HG03442 (cell line): ENCODE measurements around the gene AHDC1.
"Not testable (repeated sequence)": the region's sequence is repeated elsewhere in the genome, so short reads cannot be mapped to it uniquely, and the experiment has no call there.

Source experiments
- ATAC-seq: cut with Tn5 transposase; IDR thresholded peaks from one replicate; pipeline ENCODE4 v1.9.1; 2021; ENCODE audit warnings: mild to moderate bottlenecking, moderate library complexity; ENCODE audit not compliant: unreplicated experiment

AHDC1 gene

DNA sequence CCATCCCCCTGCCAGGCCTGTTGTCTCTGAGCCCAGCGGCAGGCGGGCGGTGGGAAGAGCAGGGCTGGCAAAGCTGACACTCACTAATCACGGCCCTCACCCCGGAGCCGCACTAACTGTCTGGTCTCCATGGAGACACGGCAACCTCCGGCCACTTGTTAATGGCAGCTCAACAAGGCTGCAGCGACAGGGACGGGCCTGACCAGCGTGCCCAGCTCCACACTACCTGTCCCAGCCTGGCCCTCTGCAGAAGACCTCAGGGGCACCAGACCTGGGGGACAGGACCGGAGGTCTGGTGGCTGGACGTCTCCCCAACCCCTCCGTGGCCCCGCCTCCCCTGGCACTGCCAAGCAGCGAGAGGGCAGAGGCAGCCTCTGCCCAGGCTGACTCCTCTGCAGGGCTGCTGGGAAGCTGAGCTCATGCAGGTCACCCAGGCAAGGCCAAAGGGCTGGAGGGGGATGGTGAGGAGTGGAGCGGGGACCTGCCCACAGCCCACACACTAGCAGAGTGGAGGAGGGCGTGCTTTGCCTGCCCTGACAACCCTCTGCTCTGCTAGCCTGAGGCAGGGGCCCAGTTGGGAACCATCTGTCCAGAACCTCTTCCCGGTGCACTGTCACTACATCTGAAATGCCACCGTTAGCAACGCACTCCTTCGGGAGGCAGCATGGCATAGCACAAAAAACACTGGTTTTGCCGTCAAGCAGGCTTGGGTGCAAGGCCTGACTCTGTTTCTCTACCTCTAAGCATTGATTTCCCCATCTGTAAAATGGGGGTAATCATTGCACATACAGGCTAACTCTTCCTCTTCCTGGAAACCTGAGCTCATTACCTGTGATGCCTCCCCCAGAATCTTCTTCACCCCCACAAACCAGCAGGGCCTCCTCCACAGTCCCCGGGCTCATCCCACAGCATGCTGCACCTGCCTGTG, 84.3 kb downstream of the AHDC1 start:
- ATAC-seq: no peak

DNA sequence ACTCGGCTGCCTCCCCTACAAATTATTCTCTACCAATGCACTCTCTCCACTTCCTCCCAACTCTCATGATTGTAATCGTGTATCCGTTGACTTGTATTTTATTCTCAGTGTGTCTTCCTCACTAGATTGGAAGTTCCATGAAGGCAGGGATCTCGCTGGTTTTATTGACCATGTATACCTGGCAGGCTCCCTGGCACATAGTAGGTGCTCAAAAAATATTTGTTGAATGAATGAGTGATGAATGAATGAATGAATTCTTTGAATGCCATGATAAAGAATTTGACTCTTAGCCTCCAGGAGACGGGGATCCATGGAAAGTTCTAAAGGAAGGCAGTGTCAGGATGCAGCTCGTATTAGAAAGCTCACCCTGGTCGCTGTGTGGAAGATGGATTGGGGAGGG, 85.1 kb downstream of the AHDC1 start:
- no peak for ATAC-seq

DNA sequence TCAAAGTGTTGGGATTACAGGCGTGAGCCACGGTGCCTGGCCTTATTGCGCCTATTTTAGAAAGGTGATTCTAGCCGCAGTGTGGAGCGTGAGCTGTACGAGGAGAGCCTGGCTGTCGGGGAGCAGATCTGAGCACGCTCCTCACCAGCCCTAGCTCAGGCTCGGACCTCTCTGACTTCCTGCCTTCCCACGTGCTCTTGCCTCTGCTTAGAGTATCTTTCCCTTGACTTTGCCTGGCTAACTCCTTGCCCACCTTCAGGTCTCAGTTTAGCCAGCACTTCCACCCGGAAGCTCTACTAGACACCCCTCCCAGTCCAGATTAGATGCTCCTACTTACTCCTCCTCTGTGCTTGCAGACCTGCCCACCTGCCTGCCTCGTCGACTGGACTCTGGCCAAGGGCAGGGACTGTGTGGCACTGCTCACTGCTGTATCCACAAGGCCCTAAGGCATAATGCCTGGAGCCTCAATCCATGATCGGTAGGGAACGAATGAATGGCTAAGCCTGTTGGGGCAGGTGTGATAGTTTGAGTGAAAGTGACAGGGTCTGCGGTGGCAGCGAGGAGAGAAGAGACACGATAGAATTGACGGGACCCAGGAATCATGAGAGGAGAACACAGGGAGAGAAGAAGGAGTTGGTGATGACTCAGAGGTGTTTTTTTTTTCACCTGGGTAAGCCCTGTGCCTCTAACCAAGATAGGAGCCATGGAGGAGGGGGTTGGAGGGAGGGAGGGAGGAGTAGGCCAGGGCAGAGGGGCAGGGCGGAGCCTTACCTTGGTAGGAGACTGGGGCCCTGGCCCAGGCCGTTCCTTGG, 85.8 kb downstream of the AHDC1 start:
- ATAC-seq: no peak

DNA sequence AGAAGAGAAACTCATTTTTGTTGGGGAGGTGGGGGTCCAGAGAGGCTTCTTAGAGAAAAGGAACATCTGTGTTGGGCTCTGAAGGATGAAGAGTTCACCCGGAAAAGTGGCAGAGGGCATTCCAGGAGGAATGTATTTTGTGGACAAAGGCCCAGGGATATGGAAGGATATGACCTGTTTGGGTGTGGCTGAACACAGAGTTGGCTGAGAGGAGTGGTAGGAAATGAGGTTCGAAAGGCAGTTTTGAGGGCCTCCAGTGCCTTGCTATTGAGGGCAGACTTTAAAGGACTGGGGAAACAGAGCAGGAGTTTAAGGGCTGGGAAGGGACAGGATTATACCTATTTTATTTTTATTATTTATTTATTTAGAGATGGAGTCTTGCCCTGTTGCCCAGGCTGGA, 86.6 kb downstream of the AHDC1 start:
- no peak for ATAC-seq

DNA sequence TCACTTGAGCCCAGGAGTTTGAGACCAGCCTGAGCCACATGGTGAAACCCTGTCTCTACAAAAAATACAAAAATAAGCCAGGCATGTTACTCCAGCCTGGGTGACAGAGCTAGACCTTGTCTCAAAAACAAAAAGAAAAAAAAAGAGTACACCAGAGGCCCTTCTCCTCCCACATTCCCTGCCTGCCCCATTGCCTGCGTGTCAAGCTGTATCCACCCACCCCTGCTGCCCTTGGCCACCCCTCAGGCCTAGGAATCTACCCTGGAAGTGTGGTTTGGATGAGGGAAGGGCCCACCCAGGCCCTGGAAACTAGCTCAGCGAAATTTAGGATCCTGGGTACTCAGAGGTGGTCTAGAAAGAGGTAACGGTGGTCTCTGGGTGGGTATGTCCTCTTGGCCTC, 88.3 kb downstream of the AHDC1 start:
- ATAC-seq: no peak

DNA sequence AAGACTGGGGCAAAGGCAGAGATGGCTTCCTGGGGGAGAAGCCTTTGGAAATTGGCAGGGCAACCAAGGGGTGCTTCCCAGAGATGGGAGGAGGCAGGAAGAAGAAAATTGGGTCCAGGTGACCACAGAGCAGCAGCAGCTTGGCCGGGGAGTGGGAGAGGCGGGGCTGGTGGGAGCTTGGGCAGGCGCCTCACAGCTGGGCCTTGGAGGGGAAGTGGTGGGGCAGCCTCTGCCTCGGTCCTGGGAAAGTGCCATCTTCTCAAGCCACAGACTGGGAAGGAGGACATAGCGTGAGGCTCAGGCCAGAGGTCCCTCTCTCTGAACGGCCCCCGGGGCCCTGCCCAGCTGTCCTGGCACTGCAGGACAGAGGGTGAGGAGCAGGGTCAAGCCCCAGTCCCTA, 90.0 kb downstream of the AHDC1 start:
- ATAC-seq: no peak

DNA sequence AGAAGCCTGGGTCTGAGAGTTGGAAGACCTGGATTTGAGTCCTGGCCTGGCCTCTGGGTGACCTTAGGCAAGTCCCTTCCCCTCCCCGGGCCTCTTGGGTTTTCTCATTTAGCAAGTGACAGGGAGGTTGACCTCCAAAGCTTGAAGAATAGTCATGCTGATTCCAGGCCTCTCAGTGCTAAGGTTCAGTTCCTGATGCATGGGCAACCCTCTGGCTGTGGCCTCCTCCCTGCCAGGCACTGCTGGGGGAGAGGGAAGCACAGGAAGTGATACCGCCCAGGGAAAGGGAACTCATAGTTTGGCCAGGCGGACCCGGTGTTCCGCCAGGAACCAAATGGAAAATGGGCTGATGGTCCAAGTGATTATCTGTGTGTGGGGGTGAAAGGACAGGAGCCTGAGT, 90.4 kb downstream of the AHDC1 start:
- ATAC-seq: no peak

DNA sequence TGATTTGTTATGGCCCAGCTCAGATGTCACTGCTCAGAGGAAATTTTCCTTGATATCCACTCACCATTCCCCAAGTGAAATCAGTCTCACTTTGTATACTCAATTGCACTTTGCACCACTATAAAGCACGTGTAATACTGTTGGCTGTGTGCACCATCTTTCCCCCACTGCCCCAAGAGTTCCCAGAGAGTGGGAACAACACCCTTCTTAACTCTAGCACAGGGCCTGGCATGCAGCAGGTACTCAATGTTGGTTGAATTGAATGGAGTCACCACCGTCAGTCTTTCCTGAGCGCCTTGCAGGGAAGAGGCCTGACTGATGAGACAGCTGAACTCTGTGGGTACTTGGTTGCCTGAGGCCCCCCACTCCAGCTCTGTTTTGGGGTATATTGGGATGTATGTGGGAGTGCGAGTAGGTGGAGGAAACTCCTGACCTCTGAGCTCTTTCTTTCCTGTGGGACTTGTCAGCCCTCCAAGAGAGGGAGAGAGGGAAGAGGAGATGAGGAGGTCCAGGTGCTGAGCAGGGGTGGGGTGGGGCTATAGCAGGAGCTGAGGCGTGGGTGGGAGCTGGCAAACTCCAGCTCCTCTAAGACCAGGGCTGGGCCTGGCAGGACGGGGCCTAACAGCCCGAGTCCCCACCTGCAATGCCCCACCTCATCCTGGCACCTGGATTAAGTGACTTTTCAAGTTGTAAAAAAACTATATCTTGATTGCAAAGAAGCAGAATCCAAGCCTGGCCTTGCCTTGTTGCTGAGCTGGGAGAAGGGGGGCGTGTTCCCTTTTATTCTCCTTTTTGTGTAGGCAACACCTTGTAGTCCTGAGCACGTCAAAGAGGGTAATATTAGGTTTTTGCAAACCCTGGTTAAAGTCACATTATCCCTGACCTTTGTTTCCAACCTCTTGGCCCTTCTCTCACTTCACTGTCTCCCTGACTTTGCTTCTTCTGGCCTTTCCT, 94.5 kb downstream of the AHDC1 start:
- ATAC-seq: no peak

DNA sequence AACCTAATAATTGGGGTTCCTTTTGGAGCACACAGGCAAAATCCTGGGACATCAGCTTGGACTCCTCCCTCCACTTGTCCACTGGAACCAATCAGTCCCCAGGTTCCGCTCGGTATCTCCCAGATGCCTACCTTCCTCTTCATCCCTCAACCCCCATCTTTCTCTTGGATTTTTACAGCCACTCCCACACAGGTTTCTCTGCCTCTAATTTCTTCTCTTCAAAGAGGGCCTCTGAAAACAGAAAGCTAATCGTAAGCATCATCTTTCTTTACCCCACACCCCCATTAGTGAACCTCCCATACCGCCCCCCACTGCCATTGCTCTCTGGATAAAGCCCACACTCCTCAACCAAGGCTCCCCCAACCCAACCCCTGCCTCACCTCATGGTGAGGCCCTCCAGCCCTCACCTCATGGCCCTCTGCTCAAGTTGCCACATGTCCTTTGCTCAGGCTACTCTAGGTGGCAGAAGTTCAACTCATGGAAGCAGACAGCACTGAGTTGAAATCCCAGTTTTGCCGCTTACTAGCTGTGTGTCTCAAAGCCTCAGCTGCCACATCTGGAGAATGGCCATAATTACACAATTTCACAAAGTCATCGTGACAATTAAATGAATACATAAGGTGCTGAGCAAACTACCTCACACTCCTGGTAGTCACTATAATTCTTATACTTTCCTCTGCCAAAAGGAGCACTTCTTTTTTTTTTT, 95.8 kb downstream of the AHDC1 start:
- ATAC-seq: no peak

DNA sequence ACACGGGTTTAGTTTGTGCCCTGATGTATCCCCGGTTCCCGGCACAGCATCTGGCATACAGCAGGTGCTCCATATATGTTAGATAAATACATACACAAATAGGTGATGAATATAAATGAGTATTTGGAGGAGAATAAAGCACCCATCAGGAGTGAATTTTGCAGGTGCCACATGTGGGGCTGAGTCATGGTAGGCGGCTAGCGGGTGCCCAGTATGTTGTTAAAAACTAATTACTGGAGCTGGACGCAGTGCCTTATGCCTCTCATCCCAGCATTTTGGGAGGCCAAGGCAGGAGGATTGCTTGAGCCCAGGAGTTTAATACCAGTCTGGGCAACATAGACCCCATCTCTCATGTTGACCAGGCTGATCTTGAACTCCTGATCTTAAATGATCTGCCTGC, 97.2 kb downstream of the AHDC1 start:
- ATAC-seq: no peak

DNA sequence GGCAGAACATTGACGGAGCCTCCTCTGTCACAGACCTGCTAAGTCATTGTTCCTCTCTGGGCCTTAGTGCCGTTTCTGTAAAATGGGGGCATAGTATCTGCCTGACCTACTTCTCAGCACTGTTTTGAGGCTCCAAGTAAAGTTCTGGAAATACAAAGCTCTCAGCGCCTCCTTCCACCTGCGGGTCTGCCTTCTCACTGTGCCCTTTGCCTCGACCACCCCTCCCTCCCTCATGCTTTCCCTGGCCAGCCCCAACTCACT, 98.6 kb downstream of the AHDC1 start:
- no peak for ATAC-seq

DNA sequence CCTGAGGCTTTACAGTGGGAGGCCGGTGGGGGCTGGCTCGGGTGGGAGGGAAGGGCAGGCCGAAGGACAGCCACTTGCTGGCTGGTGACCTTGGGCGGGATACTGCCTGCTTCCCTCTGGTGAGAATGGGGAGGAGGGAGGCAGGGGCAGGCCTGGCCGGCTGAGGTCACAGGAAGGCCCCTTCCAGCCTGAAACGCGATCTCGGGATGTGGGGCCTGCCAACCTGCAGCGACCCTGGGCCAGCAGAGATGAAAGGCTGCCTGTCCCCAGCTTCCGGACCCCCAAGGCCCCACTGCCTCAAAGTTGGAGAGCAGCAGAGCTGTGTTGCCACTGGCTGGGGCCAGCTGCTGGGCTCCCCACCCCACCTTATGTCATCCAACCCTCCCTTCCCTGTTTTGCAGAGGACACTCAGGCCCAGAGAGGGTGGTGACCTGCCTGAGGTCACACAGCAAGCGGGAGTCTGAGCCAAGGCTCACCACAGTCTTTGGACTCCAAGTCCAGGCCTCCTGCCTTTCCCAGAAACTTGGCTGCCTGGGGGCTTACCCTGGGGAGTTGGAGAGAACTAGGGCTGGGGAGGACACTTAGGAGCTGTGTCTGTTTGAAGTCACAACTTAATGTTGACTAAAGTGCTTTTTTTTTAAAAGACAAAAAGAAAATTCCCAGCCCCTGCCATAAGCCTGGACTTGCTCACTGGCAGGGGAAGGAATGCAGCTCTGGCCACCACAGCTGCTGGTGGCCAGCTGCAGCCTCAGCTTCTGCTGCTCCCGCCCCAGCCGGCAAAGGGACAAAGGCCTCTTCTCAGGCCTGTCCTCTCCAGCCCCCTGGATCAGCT, 99.1 kb downstream of the AHDC1 start:
- ATAC-seq: no peak

DNA sequence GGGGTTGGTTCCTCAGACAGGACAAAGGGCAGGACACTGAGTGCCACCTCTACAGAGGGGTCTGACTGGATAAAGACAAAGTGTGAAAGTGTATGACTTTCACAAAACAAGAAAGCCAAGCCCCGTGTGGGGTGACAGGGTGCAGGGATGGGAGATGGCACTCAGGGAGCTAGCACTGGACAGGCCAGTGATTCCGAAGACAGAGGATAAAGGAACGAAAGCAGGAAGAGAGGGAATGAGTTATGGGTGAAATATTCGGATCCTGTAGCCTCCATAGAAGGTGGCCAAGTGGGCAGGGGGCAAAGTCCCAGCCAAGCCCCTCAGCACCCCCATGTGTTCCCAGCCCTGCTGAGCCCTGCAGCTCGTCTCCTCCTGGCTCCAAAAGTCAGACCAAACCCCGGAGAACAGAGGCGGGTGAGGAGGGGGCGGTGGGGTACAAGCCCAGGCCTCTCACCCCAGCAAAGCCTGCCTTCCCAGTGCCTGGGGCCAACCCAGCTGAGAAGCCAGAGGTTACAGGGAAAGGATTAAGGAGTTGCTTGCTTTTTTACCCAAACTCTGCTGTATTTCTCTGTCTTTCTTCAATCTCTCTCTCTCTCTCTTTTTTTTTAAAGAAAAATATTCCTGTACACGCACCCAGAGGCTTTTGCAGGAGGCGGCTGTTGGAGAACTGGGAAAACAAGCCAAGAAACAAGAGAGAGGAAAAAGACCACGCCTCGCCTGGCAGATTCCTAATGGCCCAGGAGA, 99.9 kb downstream of the AHDC1 start:
- ATAC-seq: no peak

DNA sequence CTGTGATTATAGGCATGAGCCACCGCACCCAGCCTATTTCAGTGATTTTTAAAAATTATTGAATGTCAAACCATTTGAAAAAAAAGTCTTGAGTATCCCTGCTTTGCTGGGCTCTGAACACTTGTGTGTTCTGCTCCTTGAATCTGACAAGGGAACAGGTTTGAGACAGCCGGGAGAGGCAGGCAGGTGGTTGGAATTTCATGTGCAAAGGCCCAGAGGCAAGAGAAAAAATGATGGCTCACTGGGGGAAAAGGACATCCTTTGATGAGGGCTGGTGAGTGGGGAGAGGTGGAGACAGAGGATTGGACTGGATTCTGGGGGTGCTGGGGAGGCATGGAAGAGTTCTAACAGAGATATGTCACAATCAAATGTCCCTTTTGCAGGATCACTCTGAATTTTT, 100.9 kb downstream of the AHDC1 start:
- ATAC-seq: no peak

DNA sequence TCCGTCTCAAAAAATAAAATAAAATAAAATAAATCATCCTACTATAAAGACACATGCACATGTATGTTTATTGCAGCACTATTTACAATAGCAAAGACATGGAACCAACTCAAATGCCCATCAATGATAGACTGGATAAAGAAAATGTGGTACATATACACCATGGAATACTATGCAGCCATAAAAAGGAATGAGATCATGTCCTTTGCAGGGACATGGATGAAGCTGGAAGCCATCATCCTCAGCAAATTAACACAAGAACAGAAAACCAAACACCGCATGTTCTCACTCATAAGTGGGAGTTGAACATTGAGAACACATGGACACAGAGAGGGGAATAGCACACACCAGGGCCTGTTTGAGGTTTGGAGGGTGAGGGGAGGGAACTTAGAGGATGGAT, 102.8 kb downstream of the AHDC1 start:
- ATAC-seq: not testable (repeated sequence)

DNA sequence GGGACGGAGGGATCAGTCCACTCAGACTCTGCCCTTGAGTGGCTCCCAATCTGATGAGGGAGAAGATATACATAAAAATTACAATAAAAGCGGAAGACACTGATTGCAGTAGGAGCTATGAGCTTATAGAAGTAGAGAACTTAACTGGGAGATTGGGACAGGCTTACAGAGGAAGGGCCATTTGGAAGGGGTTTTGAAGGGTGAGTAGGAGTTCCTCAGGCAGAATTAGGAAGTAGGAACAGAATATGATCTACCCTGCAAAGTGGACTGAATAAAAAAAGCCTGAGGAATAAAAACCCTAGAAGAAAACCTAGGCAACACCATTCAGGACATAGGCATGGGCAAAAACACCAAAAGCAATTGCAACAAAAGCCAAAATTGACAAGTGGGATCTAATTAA, 104.8 kb downstream of the AHDC1 start:
- ATAC-seq: no peak

DNA sequence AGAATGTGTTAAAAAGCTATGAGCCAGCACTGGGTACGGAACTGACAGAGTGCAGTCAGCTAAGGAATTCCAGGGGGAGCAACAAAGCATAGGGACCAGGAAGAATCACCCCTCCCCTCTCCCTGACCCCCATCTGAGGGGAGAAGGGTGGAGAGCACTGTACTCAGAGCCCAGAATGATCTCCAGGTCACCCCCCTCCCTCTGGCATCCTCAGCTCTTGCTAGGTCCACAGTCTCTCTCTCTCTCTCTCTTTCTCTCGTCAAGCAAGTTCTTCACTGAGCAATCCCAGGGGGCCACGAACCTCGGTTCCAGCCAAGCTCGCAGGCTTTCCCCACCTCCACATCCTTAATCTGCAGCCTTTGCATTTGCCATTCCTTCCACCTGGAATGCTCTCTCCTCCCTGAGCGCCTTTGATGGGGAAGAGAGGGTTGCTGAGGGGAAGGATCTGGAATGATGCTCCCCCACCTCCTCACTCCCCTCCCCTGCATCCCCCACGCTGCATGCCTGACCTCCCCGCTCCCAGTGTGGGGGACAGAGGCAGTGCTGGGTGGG, 107.3 kb downstream of the AHDC1 start:
- no peak for ATAC-seq

DNA sequence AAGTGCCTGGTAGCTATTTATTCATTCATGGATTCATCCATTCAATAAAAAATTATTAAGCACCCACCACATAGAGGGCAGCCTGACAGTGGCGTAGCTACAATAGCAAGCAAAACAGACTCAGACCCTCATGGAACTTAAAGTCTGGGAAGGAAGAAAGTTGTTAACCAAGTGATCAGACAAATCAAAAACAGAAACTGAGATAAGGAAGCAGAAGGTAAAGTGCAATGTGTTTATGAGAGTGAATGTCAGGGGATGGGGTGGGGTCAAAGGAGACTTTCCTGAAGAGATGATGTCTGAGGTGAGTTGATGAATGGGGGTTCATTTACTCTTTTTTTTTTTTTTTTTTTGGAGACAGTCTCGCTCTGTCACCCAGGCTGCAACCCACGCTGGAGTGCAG, 111.1 kb downstream of the AHDC1 start:
- no peak for ATAC-seq
